Caco-2 (cell line): ENCODE results near the gene MT1B. TPM values are rescaled to one million over a fixed set of nuclear protein-coding genes. Genes with fewer than 3 reads are reported as not detected.

Source experiments
- BruUV-seq: library from RNA; stranded (reverse); fragments of 400-500 nt; replicated peaks from 2 replicates; lab custom pipeline; 2021; lab: Mats Ljungman, UMichigan
- CTCF ChIA-PET: fragments of 300-600 bp; sonication (Branson Sonifier 250); formaldehyde crosslinking; loops from one replicate; lab custom pipeline; 2022; ENCODE audit warnings: antibody characterized with exemption; lab: Charles Lee
- POLR2A ChIA-PET: fragments of 300-600 bp; sonication (Branson Sonifier 250); formaldehyde crosslinking; loops from one replicate; lab custom pipeline; 2022; ENCODE audit warnings: antibody characterized with exemption; lab: Charles Lee
- DNase-seq, 2 experiments: peaks; one replicate each; pipeline versions ENCODE4 v3.0.0 to v3.0.0-alpha.2; 2020 to 2022
- H3K27me3 ChIP-seq: replicated peaks from 2 replicates; pipeline ENCODE4 v1.6.0; 2011; ENCODE audit warnings: low read length; ENCODE audit not compliant: control insufficient read depth, insufficient read depth
- H3K36me3 ChIP-seq: 2 replicates; pipeline ENCODE4 v1.5.1; 2011; ENCODE audit warnings: low read length; ENCODE audit not compliant: control insufficient read depth, insufficient read depth
- H3K4me1 ChIP-seq: fragments of 250-450 bp; sonication (Bioruptor Pico); 2 replicates; pipeline ENCODE4 v1.5.1; 2020; ENCODE audit warnings: mild to moderate bottlenecking
- H3K4me3 ChIP-seq: 2 replicates; pipeline ENCODE4 v1.5.1; 2011; ENCODE audit warnings: low read depth, mild to moderate bottlenecking, control low read depth, low read length
- H3K9me3 ChIP-seq: fragments of 250-450 bp; sonication (Bioruptor Pico); 2 replicates; pipeline ENCODE4 v1.5.1; 2020; ENCODE audit warnings: mild to moderate bottlenecking, moderate library complexity
- H3K27ac Mint-ChIP-seq: one replicate; pipeline ENCODE4 v1.8.0; 2022; ENCODE audit warnings: mixed read lengths; ENCODE audit not compliant: unreplicated experiment
- H3K27me3 Mint-ChIP-seq: one replicate; pipeline ENCODE4 v1.8.0; 2022; ENCODE audit warnings: mixed read lengths; ENCODE audit not compliant: insufficient read depth, unreplicated experiment
- H3K36me3 Mint-ChIP-seq: one replicate; pipeline ENCODE4 v1.8.0; 2022; ENCODE audit warnings: mild to moderate bottlenecking, mixed read lengths; ENCODE audit not compliant: insufficient read depth, unreplicated experiment
- H3K4me1 Mint-ChIP-seq: one replicate; pipeline ENCODE4 v1.8.0; 2022; ENCODE audit warnings: low read depth, mixed read lengths; ENCODE audit not compliant: unreplicated experiment
- H3K4me3 Mint-ChIP-seq: one replicate; pipeline ENCODE4 v1.8.0; 2022; ENCODE audit warnings: mild to moderate bottlenecking, moderate library complexity, mixed read lengths; ENCODE audit not compliant: unreplicated experiment
- H3K9me3 Mint-ChIP-seq: one replicate; pipeline ENCODE4 v1.8.0; 2022; ENCODE audit warnings: mixed read lengths; ENCODE audit not compliant: unreplicated experiment
- intact Hi-C: fragments of 100-400 bp; cut with micrococcal nuclease; formaldehyde crosslinking; loops from one replicate; pipeline ENCODE4 v1.10.0; 2022; ENCODE audit not compliant: unreplicated experiment
- total RNA-seq: library from RNA; stranded (reverse); gene quantifications from 2 replicates; pipeline ENCODE4 v1.2.3, GENCODE V29; 2022
- TF ChIP-seq, protein P1 (sequence below), 2 experiments: fragments of 200-600 bp in 1 of 2; IDR thresholded peaks; 1 replicate in 1 of 2; 2 replicates in 1 of 2; pipeline versions ENCODE4 v1.5.1 to v1.8.0; 2011 to 2022; ENCODE audit warnings: antibody characterized with exemption in 1 of 2, control low read depth in 1 of 2, inconsistent platforms in 1 of 2, low read depth in 1 of 2, low read length in 1 of 2, mild to moderate bottlenecking in 1 of 2, moderate library complexity in 1 of 2; ENCODE audit not compliant: insufficient read depth in 1 of 2, severe bottlenecking in 1 of 2, unreplicated experiment in 1 of 2

Gene MT1B
- total RNA-seq, 1 experiment from 2014 or later, result not detected

DNA sequence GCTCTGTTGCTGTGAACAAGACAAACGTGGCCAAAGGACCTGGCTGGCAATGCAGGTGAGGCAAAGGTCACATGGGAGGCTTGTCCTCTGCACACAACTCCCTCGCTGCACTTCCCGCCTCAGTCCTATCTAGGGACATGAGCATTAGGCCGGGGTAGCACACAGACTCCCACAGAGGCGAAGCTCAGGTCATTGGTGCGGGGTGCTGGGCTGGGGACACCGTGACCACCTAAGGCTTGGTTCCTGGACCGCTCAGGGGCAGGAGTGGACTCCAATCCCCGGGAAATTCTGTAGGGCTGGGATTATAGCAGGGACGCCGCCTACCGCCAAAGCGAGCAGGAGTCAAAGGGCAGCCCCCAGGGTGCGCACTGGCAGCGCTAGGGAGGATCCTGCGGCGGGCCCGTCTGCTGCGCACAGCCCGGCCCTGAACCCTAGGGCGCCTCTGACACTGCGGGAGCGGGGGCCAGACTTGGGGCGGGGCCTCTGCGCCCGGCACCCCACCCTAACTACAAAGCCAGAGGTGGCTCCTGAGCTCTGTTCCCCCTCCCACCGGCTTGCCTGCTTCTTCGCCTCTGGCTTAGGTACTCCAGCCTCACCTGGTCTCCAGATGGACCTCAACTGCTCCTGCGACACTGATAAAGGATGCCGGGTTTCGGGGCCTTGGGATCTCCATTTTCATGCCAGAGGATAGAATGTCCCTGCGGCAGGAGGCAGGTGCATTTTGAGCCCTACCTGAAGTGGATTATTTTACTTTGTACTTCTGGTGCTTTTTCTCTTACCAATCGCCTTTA lies 3.9 kb upstream of the MT1B start:
- ChIA-PET POLR2A (no interaction called here), CTCF (no interaction called here)
- Mint-ChIP-seq H3K27me3 (peaks cover 10% of the 10 kb centered on the region), H3K36me3 (no peaks in the 10 kb centered on the region), H3K9me3 (no peaks in the 10 kb centered on the region), H3K4me3 (no peak overlapping the region), H3K4me1 (peaks cover 8% of the 10 kb centered on the region), H3K27ac (no peak overlapping the region)
- TF ChIP-seq, protein P1, sequence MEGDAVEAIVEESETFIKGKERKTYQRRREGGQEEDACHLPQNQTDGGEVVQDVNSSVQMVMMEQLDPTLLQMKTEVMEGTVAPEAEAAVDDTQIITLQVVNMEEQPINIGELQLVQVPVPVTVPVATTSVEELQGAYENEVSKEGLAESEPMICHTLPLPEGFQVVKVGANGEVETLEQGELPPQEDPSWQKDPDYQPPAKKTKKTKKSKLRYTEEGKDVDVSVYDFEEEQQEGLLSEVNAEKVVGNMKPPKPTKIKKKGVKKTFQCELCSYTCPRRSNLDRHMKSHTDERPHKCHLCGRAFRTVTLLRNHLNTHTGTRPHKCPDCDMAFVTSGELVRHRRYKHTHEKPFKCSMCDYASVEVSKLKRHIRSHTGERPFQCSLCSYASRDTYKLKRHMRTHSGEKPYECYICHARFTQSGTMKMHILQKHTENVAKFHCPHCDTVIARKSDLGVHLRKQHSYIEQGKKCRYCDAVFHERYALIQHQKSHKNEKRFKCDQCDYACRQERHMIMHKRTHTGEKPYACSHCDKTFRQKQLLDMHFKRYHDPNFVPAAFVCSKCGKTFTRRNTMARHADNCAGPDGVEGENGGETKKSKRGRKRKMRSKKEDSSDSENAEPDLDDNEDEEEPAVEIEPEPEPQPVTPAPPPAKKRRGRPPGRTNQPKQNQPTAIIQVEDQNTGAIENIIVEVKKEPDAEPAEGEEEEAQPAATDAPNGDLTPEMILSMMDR (IDR thresholded peaks at IDR 0.05; ENCODE audit: insufficient read depth in 1 of 2, low read depth in 1 of 2, low read length in 1 of 2, severe bottlenecking in 1 of 2, unreplicated experiment in 1 of 2), result no peak
- no peak for DNase-seq
- Histone ChIP-seq H3K9me3 (no peaks in the 10 kb centered on the region), H3K4me3 (no peak overlapping the region), H3K27me3 (no peaks in the 10 kb centered on the region), H3K36me3 (no peaks in the 10 kb centered on the region), H3K4me1 (peaks cover 18% of the 10 kb centered on the region)
- BruUV-seq, result no TSS peak
- intact Hi-C loops, result no loop called here

DNA sequence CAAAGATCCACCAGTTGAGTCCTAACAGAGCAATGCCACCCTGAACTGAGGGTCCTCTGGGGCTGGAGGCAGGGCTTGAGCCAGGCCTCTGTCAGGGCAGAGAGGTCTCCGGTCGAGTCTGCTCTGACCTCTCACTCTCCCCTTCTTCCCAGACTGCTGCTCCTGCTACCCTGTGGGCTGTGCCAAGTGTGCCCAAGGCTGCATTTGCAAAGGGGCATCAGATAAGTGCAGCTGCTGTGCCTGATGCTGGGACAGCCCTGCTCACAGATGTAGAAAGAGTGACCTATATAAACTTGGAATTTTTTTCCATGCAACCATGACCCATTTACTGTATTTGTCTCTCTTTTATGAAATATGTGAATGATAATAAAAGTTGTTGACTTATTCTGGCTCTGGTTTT lies 2.4 kb upstream of the MT1B start:
- ChIA-PET POLR2A (no interaction called here), CTCF (interaction anchor here (1.2 kb wide), 1 partner anchor 49 kb away, joined by 3 read pairs; no protein-coding TSS in a partner anchor)
- H3K9me3 Mint-ChIP-seq, result no peaks in the 10 kb centered on the region
- intact Hi-C loops, result loop anchor here (1.0 kb wide), 1 partner anchor 8 kb away; the partner anchor contains the start of gene MT1F
- DNase-seq, result no peak
- H3K9me3 ChIP-seq, result no peaks in the 10 kb centered on the region
- H3K36me3 ChIP-seq, result no peaks in the 10 kb centered on the region
- TF ChIP-seq, protein P1 (IDR thresholded peaks at IDR 0.05; ENCODE audit: insufficient read depth in 1 of 2, low read depth in 1 of 2, low read length in 1 of 2, severe bottlenecking in 1 of 2, unreplicated experiment in 1 of 2), result no peak
- H3K36me3 Mint-ChIP-seq, result no peaks in the 10 kb centered on the region
- H3K4me3 Mint-ChIP-seq, result no peak overlapping the region
- H3K4me3 ChIP-seq, result no peak overlapping the region
- peaks cover 18% of the 10 kb centered on the region for H3K4me1 ChIP-seq
- no peak overlapping the region for H3K27ac Mint-ChIP-seq
- H3K27me3 Mint-ChIP-seq, result peaks cover 7% of the 10 kb centered on the region
- no peaks in the 10 kb centered on the region for H3K4me1 Mint-ChIP-seq
- H3K27me3 ChIP-seq, result no peaks in the 10 kb centered on the region
- BruUV-seq, result no TSS peak

DNA sequence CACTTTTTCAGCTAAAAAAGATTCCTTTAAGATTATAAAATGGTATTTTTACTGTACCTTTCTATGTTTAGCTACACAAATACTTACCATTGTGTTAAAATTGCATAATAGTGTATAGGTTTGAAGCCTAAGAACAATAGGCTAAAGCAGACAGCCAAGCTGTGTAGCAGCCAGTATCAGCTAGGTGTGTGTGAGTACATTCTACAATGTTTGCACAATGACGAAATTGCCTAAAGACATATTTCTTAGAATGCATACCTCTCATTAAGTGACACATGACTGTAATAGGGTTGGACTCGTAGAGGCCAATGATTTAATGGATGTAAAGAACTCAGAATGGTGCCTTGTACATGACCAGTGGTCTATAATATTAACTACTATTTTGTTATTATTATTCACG lies 1.9 kb upstream of the MT1B start:
- H3K4me1 ChIP-seq, result peaks cover 18% of the 10 kb centered on the region
- peaks cover 6% of the 10 kb centered on the region for H3K27me3 Mint-ChIP-seq
- no peaks in the 10 kb centered on the region for H3K4me1 Mint-ChIP-seq
- H3K36me3 Mint-ChIP-seq, result no peaks in the 10 kb centered on the region
- H3K9me3 Mint-ChIP-seq, result no peaks in the 10 kb centered on the region
- DNase-seq, result peak in 1 of 2 experiments; percentile 37
- H3K27me3 ChIP-seq, result no peaks in the 10 kb centered on the region
- intact Hi-C loops, result loop anchor here (1.0 kb wide), 1 partner anchor 7 kb away; the partner anchor contains the start of gene MT1F
- no peak overlapping the region for H3K4me3 Mint-ChIP-seq
- POLR2A ChIA-PET, result no interaction called here
- H3K36me3 ChIP-seq, result no peaks in the 10 kb centered on the region
- no peaks in the 10 kb centered on the region for H3K9me3 ChIP-seq
- BruUV-seq, result no TSS peak
- no peak overlapping the region for H3K4me3 ChIP-seq
- TF ChIP-seq, protein P1 (IDR thresholded peaks at IDR 0.05; ENCODE audit: insufficient read depth in 1 of 2, low read depth in 1 of 2, low read length in 1 of 2, severe bottlenecking in 1 of 2, unreplicated experiment in 1 of 2), result no peak
- CTCF ChIA-PET, result interaction anchor here (0.6 to 1.2 kb wide), 2 partner anchors 24 to 49 kb away, joined by 3 read pairs; partner anchors contain the start of gene MT1E
- H3K27ac Mint-ChIP-seq, result no peak overlapping the region
